Prostate gland (tissue), 2 donors: Measurements from ENCODE around the gene ICAM3. TPM values are rescaled to one million over a fixed set of nuclear protein-coding genes. Genes with fewer than 3 reads are reported as not detected.
"Not testable (repeated sequence)": the region's sequence is repeated elsewhere in the genome, so short reads cannot be mapped to it uniquely, and the experiment has no call there.

Source experiments
- DNase-seq: peaks from one replicate; pipeline ENCODE4 v3.0.0-alpha.2; 2019; ENCODE audit warnings: low spot score
- H3K27ac ChIP-seq, 2 donors: fragments of 200-600 bp; sonication (generic); 2 replicates each; pipeline ENCODE4 v1.5.1; 2017 to 2019
- H3K27me3 ChIP-seq: fragments of 200-600 bp; sonication (generic); replicated peaks from 2 replicates; pipeline ENCODE4 v1.5.1; 2019; ENCODE audit not compliant: insufficient read depth
- H3K36me3 ChIP-seq, 2 donors: fragments of 200-600 bp; sonication (generic); 1 replicate in 1 of 2; 2 replicates in 1 of 2; pipeline versions ENCODE4 v1.5.1 to v1.8.1; 2017 to 2019
- H3K4me1 ChIP-seq: fragments of 200-600 bp; sonication (generic); replicated peaks from 2 replicates; pipeline ENCODE4 v1.5.1; 2019
- H3K4me3 ChIP-seq, 2 donors: fragments of 200-600 bp; sonication (generic); 2 replicates each; pipeline ENCODE4 v1.5.1; 2017 to 2019
- H3K9me3 ChIP-seq: fragments of 200-600 bp; sonication (generic); 2 replicates; pipeline ENCODE4 v1.5.1; 2017
- CTCF ChIP-seq, 4 experiments: fragments of 200-600 bp in 2 of 4; fragments of 450-650 bp in 2 of 4; sonication (generic) in 2 of 4; IDR thresholded peaks; 1 replicate in 3 of 4; 2 replicates in 1 of 4; pipeline ENCODE4 v1.5.1; 2016 to 2019; ENCODE audit warnings: antibody characterized with exemption in 4 of 4, mild to moderate bottlenecking in 2 of 4, moderate library complexity in 2 of 4
- POLR2A ChIP-seq: fragments of 450-650 bp; IDR thresholded peaks from one replicate; pipeline ENCODE4 v1.6.1; 2016; ENCODE audit warnings: antibody characterized with exemption, mild to moderate bottlenecking
- POLR2AphosphoS5 ChIP-seq: sonication (generic); formaldehyde crosslinking; IDR thresholded peaks from one replicate; pipeline ENCODE4 v1.6.1; 2017; ENCODE audit warnings: antibody characterized with exemption
- WGBS: methylation state at CpG from one replicate; pipeline ENCODE4 v1.1.5; 2018; 5-methylcytosine and 5-hydroxymethylcytosine counted together
- intact Hi-C: fragments of 100-400 bp; cut with DNase I; formaldehyde crosslinking; loops from one replicate; pipeline ENCODE4 v1.14.2; 2022
- total RNA-seq, 2 donors: library from RNA; depleted of rRNA; stranded (reverse); fragments of >200 nt; gene quantifications; one replicate each; pipeline ENCODE4 v1.1.0, GENCODE V29; 2016

Gene ICAM3
- total RNA-seq, 2 donors from 2014 or later, result 6.4 to 6.5 TPM

- Histone ChIP-seq H3K27ac (peak overlapping the region; percentile 76 to 79), H3K4me1 (no peaks in the 10 kb centered on the region), H3K36me3 (no peaks in the 10 kb centered on the region), H3K9me3 (no peaks in the 10 kb centered on the region), H3K27me3 (no peaks in the 10 kb centered on the region), H3K4me3 (peak overlapping the region; percentile 84)
- 1% methylated on average over 10 of the region's 10 CpGs for WGBS
- intact Hi-C loops, result loop anchor here (2.0 kb wide), 1 partner anchor 47 kb away; the partner anchor contains the start of gene RAVER1
- no peak for TF ChIP-seq POLR2A
- TF ChIP-seq POLR2AphosphoS5, result no peak
- no peak for TF ChIP-seq CTCF (IDR thresholded peaks at IDR 0.05)
- no peak for DNase-seq
Measured at GRCh38 chr19:10379880-10380312, 40.5 kb upstream of the ICAM3 start.

GRCh38 chr19:10378124-10378523, 38.7 kb upstream of the ICAM3 start:
- no peak for DNase-seq
- no peak for TF ChIP-seq CTCF (IDR thresholded peaks at IDR 0.05)
- TF ChIP-seq POLR2AphosphoS5, result no peak
- TF ChIP-seq POLR2A, result no peak
- intact Hi-C loops, result no loop called here
- 90% methylated on average over 5 of the region's 8 CpGs for WGBS
- Histone ChIP-seq H3K4me3 (no peak overlapping the region), H3K27ac (no peak overlapping the region), H3K36me3 (no peaks in the 10 kb centered on the region), H3K27me3 (no peaks in the 10 kb centered on the region), H3K9me3 (no peaks in the 10 kb centered on the region), H3K4me1 (no peaks in the 10 kb centered on the region)

- H3K9me3 ChIP-seq, H3K4me3 ChIP-seq, DNase-seq, H3K4me1 ChIP-seq, H3K27me3 ChIP-seq, intact Hi-C loops, H3K36me3 ChIP-seq, H3K27ac ChIP-seq: not testable (repeated sequence)
- WGBS, result 99% methylated on average over 2 of the region's 2 CpGs
Measured at GRCh38 chr19:10377140-10377640, 37.8 kb upstream of the ICAM3 start.

GRCh38 chr19:10374931-10375330, 35.5 kb upstream of the ICAM3 start:
- Histone ChIP-seq H3K27ac (no peak overlapping the region), H3K4me1 (no peaks in the 10 kb centered on the region), H3K9me3 (no peaks in the 10 kb centered on the region), H3K27me3 (no peaks in the 10 kb centered on the region), H3K36me3 (no peaks in the 10 kb centered on the region), H3K4me3 (no peak overlapping the region)
- WGBS, result 86% methylated on average over 5 of the region's 5 CpGs
- DNase-seq, result no peak
- no peak for TF ChIP-seq POLR2AphosphoS5
- TF ChIP-seq POLR2A, result no peak
- no peak for TF ChIP-seq CTCF (IDR thresholded peaks at IDR 0.05)
- intact Hi-C loops, result no loop called here

GRCh38 chr19:10372690-10373089, 33.3 kb upstream of the ICAM3 start:
- Histone ChIP-seq H3K36me3 (peaks cover 3 to 4% of the 10 kb centered on the region in 2 donors), H3K9me3 (no peaks in the 10 kb centered on the region), H3K27me3 (no peaks in the 10 kb centered on the region), H3K4me3 (no peak overlapping the region), H3K27ac (no peak overlapping the region), H3K4me1 (no peaks in the 10 kb centered on the region)
- intact Hi-C loops, result no loop called here
- TF ChIP-seq CTCF (IDR thresholded peaks at IDR 0.05) (no peak), POLR2AphosphoS5 (no peak), POLR2A (no peak)
- WGBS, result 93% methylated on average over 3 of the region's 3 CpGs
- DNase-seq, result no peak
